ENCODE data around the gene DMRT3. TPM values are rescaled to one million over a fixed set of nuclear protein-coding genes. Genes with fewer than 3 reads are reported as not detected.

Gene DMRT3
- total RNA-seq, 4 donors from 2014 or later: 0.12 TPM; not detected in 3

DNA sequence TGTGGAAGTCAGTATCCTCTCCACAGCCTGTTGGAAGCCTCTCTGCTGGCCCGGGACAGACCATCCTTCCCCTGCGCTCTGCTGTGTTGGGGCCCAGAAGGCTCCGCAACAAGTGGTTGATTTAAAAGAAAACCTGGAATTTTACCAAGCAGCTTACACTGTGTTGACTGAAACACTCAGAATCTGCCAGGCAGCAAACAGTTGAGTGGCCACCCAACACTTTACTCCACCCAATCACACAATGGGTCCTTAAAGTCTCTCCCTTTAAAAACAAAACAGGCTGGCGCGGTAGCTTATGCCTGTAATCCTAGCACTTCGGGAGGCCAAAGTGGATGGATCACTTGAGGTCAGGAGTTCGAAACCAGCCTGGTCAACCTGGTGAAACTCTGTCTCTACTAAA is 28.0 kb upstream of the DMRT3 start:
- no peak overlapping the region for H3K27ac ChIP-seq
- H3K36me3 ChIP-seq: no peaks in the 10 kb centered on the region
- TF ChIP-seq, protein P1, sequence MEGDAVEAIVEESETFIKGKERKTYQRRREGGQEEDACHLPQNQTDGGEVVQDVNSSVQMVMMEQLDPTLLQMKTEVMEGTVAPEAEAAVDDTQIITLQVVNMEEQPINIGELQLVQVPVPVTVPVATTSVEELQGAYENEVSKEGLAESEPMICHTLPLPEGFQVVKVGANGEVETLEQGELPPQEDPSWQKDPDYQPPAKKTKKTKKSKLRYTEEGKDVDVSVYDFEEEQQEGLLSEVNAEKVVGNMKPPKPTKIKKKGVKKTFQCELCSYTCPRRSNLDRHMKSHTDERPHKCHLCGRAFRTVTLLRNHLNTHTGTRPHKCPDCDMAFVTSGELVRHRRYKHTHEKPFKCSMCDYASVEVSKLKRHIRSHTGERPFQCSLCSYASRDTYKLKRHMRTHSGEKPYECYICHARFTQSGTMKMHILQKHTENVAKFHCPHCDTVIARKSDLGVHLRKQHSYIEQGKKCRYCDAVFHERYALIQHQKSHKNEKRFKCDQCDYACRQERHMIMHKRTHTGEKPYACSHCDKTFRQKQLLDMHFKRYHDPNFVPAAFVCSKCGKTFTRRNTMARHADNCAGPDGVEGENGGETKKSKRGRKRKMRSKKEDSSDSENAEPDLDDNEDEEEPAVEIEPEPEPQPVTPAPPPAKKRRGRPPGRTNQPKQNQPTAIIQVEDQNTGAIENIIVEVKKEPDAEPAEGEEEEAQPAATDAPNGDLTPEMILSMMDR (IDR thresholded peaks at IDR 0.05): no peak
- no peak for TF ChIP-seq POLR2A (IDR thresholded peaks at IDR 0.05)
- TF ChIP-seq EP300 (IDR thresholded peaks at IDR 0.05): no peak
- no peak for TF ChIP-seq POLR2AphosphoS5 (IDR thresholded peaks at IDR 0.05)
- H3K27me3 ChIP-seq: peaks cover 79% of the 10 kb centered on the region
- WGBS, 2 donors (ENCODE audit: low coverage in 1 of 2): 73 to 100% methylated on average over 2 to 3 of the region's 7 CpGs
- no peaks in the 10 kb centered on the region for H3K4me1 ChIP-seq
- ATAC-seq: no peak
- H3K4me3 ChIP-seq: no peak overlapping the region
- peaks cover 0 to 11% (median 0%) of the 10 kb centered on the region in 3 donors for H3K9me3 ChIP-seq

DNA sequence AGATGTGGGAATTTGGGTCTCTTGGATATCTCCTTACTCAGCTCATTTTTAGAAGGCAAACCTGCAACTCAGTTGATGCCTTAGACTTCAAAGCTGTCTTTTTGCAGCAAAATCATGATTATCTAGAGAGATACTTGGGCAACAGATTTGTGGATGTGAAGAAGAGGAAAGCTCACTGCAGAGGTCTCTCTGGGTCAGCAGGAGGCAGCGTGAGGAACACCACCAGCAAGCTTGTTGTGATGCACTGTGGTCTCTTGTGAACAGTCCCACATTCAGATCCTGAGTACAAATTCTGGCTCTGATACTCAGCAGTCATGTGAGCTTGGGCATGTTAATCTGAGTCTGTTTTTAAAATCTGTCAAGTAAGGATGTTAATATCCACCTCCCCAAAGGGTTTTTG is 26.3 kb upstream of the DMRT3 start:
- no peak for ATAC-seq
- Histone ChIP-seq H3K27ac (no peak overlapping the region), H3K4me1 (no peaks in the 10 kb centered on the region), H3K27me3 (peaks cover 92% of the 10 kb centered on the region), H3K36me3 (no peaks in the 10 kb centered on the region), H3K4me3 (no peak overlapping the region), H3K9me3 (peaks cover 0 to 11% (median 0%) of the 10 kb centered on the region in 3 donors)
- no peak for TF ChIP-seq POLR2AphosphoS5 (IDR thresholded peaks at IDR 0.05)
- TF ChIP-seq, protein P1 (IDR thresholded peaks at IDR 0.05): no peak
- no peak for TF ChIP-seq EP300 (IDR thresholded peaks at IDR 0.05)
- no peak for TF ChIP-seq POLR2A (IDR thresholded peaks at IDR 0.05)
- WGBS, 2 donors (ENCODE audit: low coverage in 1 of 2): 44% methylated on average over 1 of the region's 1 CpG; no CpG with 5 or more reads in 1 of the 2 donors

GRCh38 chr9:952546-952945 is 23.9 kb upstream of the DMRT3 start:
- Histone ChIP-seq H3K27me3 (peaks cover 96% of the 10 kb centered on the region), H3K4me1 (no peaks in the 10 kb centered on the region), H3K9me3 (peaks cover 0 to 11% (median 0%) of the 10 kb centered on the region in 3 donors), H3K36me3 (no peaks in the 10 kb centered on the region), H3K4me3 (no peak overlapping the region), H3K27ac (no peak overlapping the region)
- no peak for ATAC-seq
- TF ChIP-seq POLR2AphosphoS5 (IDR thresholded peaks at IDR 0.05) (no peak), POLR2A (IDR thresholded peaks at IDR 0.05) (no peak), EP300 (IDR thresholded peaks at IDR 0.05) (no peak)
- TF ChIP-seq, protein P1 (IDR thresholded peaks at IDR 0.05): no peak
- 45 to 69% methylated on average over 2 to 4 of the region's 4 CpGs for WGBS, 2 donors (ENCODE audit: low coverage in 1 of 2)

DNA sequence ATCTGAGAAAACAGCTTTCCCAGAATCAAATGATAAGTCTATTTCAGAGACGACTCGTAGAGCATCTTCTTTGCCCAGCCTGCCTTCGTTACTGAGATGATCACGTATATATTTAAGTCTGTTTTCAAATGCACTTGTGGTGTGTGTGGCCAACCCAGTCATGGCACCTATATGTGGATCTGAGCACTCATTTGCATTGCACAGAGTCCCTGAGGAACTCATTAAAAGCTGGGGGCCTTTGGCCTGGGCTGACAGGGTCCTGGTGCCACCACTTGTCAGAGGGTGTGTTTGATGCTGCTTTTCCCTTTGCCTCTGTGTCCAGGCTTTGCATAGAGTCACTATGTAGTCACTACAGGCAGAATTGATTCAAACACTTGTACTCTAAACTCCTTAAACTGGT is 17.4 kb upstream of the DMRT3 start:
- H3K9me3 ChIP-seq: no peaks in the 10 kb centered on the region
- no peak for TF ChIP-seq POLR2AphosphoS5 (IDR thresholded peaks at IDR 0.05)
- no peak for TF ChIP-seq EP300 (IDR thresholded peaks at IDR 0.05)
- TF ChIP-seq POLR2A (IDR thresholded peaks at IDR 0.05): no peak
- H3K36me3 ChIP-seq: no peaks in the 10 kb centered on the region
- 87 to 89% methylated on average over 4 of the region's 4 CpGs for WGBS, 2 donors (ENCODE audit: low coverage in 1 of 2)
- H3K4me1 ChIP-seq: no peaks in the 10 kb centered on the region
- ATAC-seq: no peak
- no peak overlapping the region for H3K4me3 ChIP-seq
- no peak overlapping the region for H3K27ac ChIP-seq
- H3K27me3 ChIP-seq: peaks cover 90% of the 10 kb centered on the region

GRCh38 chr9:959914-960313 is 16.5 kb upstream of the DMRT3 start:
- Histone ChIP-seq H3K4me1 (no peaks in the 10 kb centered on the region), H3K27ac (no peak overlapping the region), H3K36me3 (no peaks in the 10 kb centered on the region), H3K4me3 (no peak overlapping the region), H3K27me3 (peaks cover 90% of the 10 kb centered on the region), H3K9me3 (no peaks in the 10 kb centered on the region)
- no peak for ATAC-seq
- TF ChIP-seq POLR2AphosphoS5 (IDR thresholded peaks at IDR 0.05) (no peak), POLR2A (IDR thresholded peaks at IDR 0.05) (no peak)
- 71 to 74% methylated on average over 2 to 4 of the region's 4 CpGs for WGBS, 2 donors (ENCODE audit: low coverage in 1 of 2)

DNA sequence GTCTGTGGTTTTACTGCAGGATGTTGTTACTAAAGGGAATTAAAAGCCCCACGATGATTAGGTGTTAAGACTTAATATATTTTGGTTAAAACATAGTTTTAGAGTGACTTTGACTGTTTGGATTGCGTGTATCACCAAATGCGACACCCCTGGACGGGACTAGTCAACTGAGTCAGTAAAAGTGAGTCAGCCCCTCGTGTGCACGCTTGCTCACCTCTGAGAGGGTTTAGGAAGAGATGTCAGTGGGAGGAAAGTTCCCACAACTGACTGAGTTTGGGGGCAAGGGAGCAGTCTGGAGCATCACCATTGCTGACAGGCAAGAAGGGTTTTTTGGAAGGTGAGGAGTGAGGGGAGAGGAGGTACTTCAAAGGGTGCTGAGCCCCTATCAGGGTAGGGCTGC is 14.4 kb upstream of the DMRT3 start:
- TF ChIP-seq, protein P1 (IDR thresholded peaks at IDR 0.05): no peak
- TF ChIP-seq EP300 (IDR thresholded peaks at IDR 0.05) (no peak), POLR2AphosphoS5 (IDR thresholded peaks at IDR 0.05) (no peak), POLR2A (IDR thresholded peaks at IDR 0.05) (no peak)
- no peak for ATAC-seq
- no peaks in the 10 kb centered on the region for H3K36me3 ChIP-seq

More for the DNA sequence above, 14.4 kb upstream of the DMRT3 start:
- no peaks in the 10 kb centered on the region for H3K4me1 ChIP-seq
- H3K27me3 ChIP-seq: peaks cover 93% of the 10 kb centered on the region
- H3K4me3 ChIP-seq: no peak overlapping the region
- 58 to 61% methylated on average over 5 to 6 of the region's 6 CpGs for WGBS, 2 donors (ENCODE audit: low coverage in 1 of 2)
- no peaks in the 10 kb centered on the region for H3K9me3 ChIP-seq
- H3K27ac ChIP-seq: no peak overlapping the region

Data from gastroesophageal sphincter (tissue), 4 donors.